GM12864 (cell line): ENCODE results near the gene IGSF21.

Experiments
- DNase-seq: peaks from one replicate; pipeline ENCODE4 v3.0.0-alpha.2; 2011; ENCODE audit warnings: low read depth
- H3K4me3 ChIP-seq: 2 replicates; pipeline ENCODE4 v1.5.1; 2011; ENCODE audit warnings: mild to moderate bottlenecking, low read depth, low read length, control low read depth
- TF ChIP-seq, protein P1 (sequence below): IDR thresholded peaks from 2 replicates; pipeline ENCODE4 v1.5.1; 2011; ENCODE audit warnings: low read depth, mild to moderate bottlenecking, moderate library complexity, low read length, control low read depth, inconsistent platforms; ENCODE audit errors: missing control alignments

The IGSF21 gene

DNA sequence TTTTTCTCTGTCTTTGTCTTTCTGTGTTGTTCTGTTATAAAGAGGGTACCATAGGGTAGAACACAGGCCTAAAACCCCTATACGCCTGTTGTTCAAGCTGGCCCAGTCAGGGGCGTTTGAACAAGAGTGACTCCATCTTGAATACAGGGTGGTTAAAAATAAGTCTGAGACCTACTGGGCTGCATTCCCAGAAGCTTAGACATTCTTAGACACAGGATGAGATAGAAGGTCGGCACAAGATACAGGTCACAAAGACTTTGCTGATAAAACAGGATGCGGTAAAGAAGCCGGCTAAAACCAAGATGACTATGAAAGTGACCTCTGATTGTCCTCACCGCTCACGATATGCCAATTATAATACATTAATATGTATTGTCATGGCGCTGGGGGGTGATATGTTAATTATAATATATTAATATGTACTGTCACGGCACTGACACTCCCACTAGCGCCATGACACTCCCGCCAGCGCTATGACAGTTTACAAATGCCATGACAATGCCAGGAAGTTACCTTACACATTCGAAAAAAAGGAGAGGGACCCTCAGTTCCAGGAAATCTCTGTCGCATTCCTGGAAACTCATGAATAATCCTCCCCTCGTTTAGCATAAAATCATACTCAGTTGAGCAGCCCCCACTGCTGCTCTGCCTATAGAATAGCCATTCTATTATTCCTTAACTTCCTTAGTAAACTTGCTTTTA is 314.6 kb downstream of the IGSF21 start:
- no peak for DNase-seq
- no peak overlapping the region for H3K4me3 ChIP-seq
- TF ChIP-seq, protein P1, sequence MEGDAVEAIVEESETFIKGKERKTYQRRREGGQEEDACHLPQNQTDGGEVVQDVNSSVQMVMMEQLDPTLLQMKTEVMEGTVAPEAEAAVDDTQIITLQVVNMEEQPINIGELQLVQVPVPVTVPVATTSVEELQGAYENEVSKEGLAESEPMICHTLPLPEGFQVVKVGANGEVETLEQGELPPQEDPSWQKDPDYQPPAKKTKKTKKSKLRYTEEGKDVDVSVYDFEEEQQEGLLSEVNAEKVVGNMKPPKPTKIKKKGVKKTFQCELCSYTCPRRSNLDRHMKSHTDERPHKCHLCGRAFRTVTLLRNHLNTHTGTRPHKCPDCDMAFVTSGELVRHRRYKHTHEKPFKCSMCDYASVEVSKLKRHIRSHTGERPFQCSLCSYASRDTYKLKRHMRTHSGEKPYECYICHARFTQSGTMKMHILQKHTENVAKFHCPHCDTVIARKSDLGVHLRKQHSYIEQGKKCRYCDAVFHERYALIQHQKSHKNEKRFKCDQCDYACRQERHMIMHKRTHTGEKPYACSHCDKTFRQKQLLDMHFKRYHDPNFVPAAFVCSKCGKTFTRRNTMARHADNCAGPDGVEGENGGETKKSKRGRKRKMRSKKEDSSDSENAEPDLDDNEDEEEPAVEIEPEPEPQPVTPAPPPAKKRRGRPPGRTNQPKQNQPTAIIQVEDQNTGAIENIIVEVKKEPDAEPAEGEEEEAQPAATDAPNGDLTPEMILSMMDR: no peak

DNA sequence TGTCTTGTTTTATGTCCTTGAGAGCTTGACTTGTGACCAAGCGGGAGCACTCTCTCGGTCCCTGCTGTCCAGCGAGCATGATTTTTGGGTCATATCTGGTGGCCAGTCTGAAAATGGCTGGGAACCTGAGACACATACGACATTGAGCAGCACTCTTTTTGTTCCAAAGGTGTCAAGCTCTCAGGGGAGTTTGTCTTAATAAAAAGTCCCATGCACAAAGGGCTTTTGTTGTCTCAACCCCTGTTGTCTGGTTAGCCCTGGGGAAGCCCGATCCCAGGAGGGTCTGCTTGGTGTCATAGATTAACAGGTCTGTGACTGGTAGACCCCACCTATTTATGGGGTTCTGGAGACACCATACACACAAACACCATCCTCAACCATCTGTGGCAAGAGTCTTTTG is 315.4 kb downstream of the IGSF21 start:
- TF ChIP-seq, protein P1: no peak
- no peak for DNase-seq
- H3K4me3 ChIP-seq: no peak overlapping the region

DNA sequence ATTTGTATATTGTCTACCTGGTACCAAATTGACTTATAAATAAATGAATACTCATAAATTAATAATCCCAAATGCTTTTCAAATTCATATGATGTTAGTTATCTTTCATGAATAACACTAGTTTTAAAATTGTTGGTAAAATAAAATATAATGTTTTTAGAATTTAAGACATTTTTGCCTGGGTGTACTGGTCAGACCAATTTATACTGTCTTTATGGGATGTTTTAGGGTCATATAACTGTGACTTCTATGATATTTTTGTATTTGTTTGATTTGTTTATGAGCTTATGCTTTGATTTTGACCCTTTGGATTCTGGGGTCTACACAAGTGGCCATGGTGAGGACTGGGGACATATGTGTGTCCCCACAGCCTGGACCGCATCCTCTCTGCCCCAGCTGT is 319.0 kb downstream of the IGSF21 start:
- TF ChIP-seq, protein P1: no peak
- no peak for DNase-seq
- H3K4me3 ChIP-seq: no peak overlapping the region
